IMR-90 (cell line): Measurements from ENCODE around the gene RASGEF1C. TPM values are rescaled to one million over a fixed set of nuclear protein-coding genes. Genes with fewer than 3 reads are reported as not detected.
A peak's percentile ranks its signal among the peaks of the same experiment; 100 is the strongest.

Source experiments
- ATAC-seq: fragments of 200-7000 bp; cut with Tn5 transposase; 2 replicates; pipeline ENCODE4 v1.9.1; 2020; ENCODE audit warnings: low read depth, mild to moderate bottlenecking, moderate library complexity
- BruUV-seq: library from RNA; stranded (reverse); fragments of 400-500 nt; replicated peaks from 2 replicates; lab custom pipeline; 2021; lab: Mats Ljungman, UMichigan
- CTCF ChIA-PET: fragments of 300-600 bp; formaldehyde crosslinking; extraction: SDS; loops from one replicate; lab custom pipeline; 2021; ENCODE audit warnings: antibody characterized with exemption; lab: Yijun Ruan, JAX
- POLR2A ChIA-PET: fragments of 300-600 bp; sonication (Branson Sonifier 250); formaldehyde crosslinking; loops from one replicate; lab custom pipeline; 2022; ENCODE audit warnings: antibody characterized with exemption; ENCODE audit not compliant: unreplicated experiment; lab: Charles Lee
- DNase-seq: peaks from one replicate; pipeline ENCODE4 v3.0.0; 2013
- H2AFZ ChIP-seq: replicated peaks from 2 replicates; pipeline ENCODE3; 2013; ENCODE audit warnings: low read length, mild to moderate bottlenecking; ENCODE audit not compliant: poor library complexity
- H2AK5ac ChIP-seq: 2 replicates; pipeline ENCODE4 v1.6.1; 2013; ENCODE audit warnings: low read depth, low read length, inconsistent platforms
- H2AK9ac ChIP-seq: replicated peaks from 2 replicates; pipeline ENCODE3; 2013; ENCODE audit warnings: mild to moderate bottlenecking, low read depth, low read length, moderate library complexity; ENCODE audit not compliant: poor library complexity
- H2BK120ac ChIP-seq: 2 replicates; pipeline ENCODE4 v1.6.1; 2013; ENCODE audit warnings: low read depth, low read length, inconsistent platforms
- H2BK15ac ChIP-seq: 3 replicates; pipeline ENCODE4 v1.6.1; 2013; ENCODE audit warnings: low read depth, low read length, inconsistent platforms
- H2BK20ac ChIP-seq: 2 replicates; pipeline ENCODE4 v1.6.1; 2013; ENCODE audit warnings: low read depth, mild to moderate bottlenecking, inconsistent platforms, low read length, moderate library complexity
- H2BK5ac ChIP-seq: 2 replicates; pipeline ENCODE4 v1.6.1; 2013; ENCODE audit warnings: mild to moderate bottlenecking, low read depth, low read length, inconsistent platforms; ENCODE audit not compliant: poor library complexity, severe bottlenecking
- H3K14ac ChIP-seq: replicated peaks from 2 replicates; pipeline ENCODE4 v1.6.1; 2013; ENCODE audit warnings: low read depth, low read length, inconsistent platforms
- H3K18ac ChIP-seq: 2 replicates; pipeline ENCODE4 v1.6.1; 2013; ENCODE audit warnings: low read depth, low read length, control low read depth
- H3K23ac ChIP-seq: 2 replicates; pipeline ENCODE4 v1.6.1; 2013; ENCODE audit warnings: low read depth, low read length, inconsistent platforms
- H3K27ac ChIP-seq: 2 replicates; pipeline ENCODE4 v1.5.1; 2013; ENCODE audit warnings: mild to moderate bottlenecking, control low read depth, low read length; ENCODE audit not compliant: insufficient read depth
- H3K27me3 ChIP-seq: 2 replicates; pipeline ENCODE4 v1.6.1; 2013; ENCODE audit warnings: low read length; ENCODE audit not compliant: control insufficient read depth, insufficient read depth
- H3K36me3 ChIP-seq: 2 replicates; pipeline ENCODE4 v1.6.1; 2013; ENCODE audit warnings: low read length, mixed read lengths; ENCODE audit not compliant: control insufficient read depth, insufficient read depth
- H3K4ac ChIP-seq: 2 replicates; pipeline ENCODE4 v1.6.1; 2013; ENCODE audit warnings: low read depth, low read length, inconsistent platforms
- H3K4me1 ChIP-seq: 2 replicates; pipeline ENCODE4 v1.6.1; 2013; ENCODE audit warnings: low read length, mixed read lengths; ENCODE audit not compliant: control insufficient read depth, insufficient read depth
- H3K4me2 ChIP-seq: 2 replicates; pipeline ENCODE4 v1.6.1; 2013; ENCODE audit warnings: low read depth, mild to moderate bottlenecking, control low read depth, low read length, moderate library complexity
- H3K4me3 ChIP-seq: 2 replicates; pipeline ENCODE4 v1.5.1; 2013; ENCODE audit warnings: low read depth, mild to moderate bottlenecking, control low read depth, low read length, moderate library complexity; ENCODE audit not compliant: insufficient read depth
- H3K56ac ChIP-seq: 2 replicates; pipeline ENCODE4 v1.6.1; 2013; ENCODE audit warnings: low read length, inconsistent platforms; ENCODE audit not compliant: insufficient read depth; ENCODE audit errors: extremely low read depth
- H3K79me1 ChIP-seq, 2 experiments: 2 replicates each; pipeline ENCODE4 v1.6.1; 2013; ENCODE audit warnings: low read length in 2 of 2, inconsistent platforms in 1 of 2, low read depth in 1 of 2
- H3K9ac ChIP-seq: 2 replicates; pipeline ENCODE4 v1.6.1; 2013; ENCODE audit warnings: low read depth, low read length, control low read depth
- H3K9me1 ChIP-seq: 2 replicates; pipeline ENCODE4 v1.6.1; 2013; ENCODE audit warnings: low read length, inconsistent platforms; ENCODE audit not compliant: insufficient read depth
- H3K9me3 ChIP-seq: 2 replicates; pipeline ENCODE4 v1.6.1; 2013; ENCODE audit warnings: low read length; ENCODE audit not compliant: control insufficient read depth, insufficient read depth
- H4K20me1 ChIP-seq: 2 replicates; pipeline ENCODE4 v1.6.1; 2013; ENCODE audit warnings: low read length, inconsistent platforms; ENCODE audit not compliant: insufficient read depth
- H4K5ac ChIP-seq: 2 replicates; pipeline ENCODE4 v1.6.1; 2013; ENCODE audit warnings: mild to moderate bottlenecking, low read depth, low read length, control low read depth
- H4K8ac ChIP-seq, 2 experiments: 2 replicates each; pipeline ENCODE4 v1.6.1; 2013; ENCODE audit warnings: low read depth in 2 of 2, low read length in 2 of 2, control low read depth in 1 of 2, inconsistent platforms in 1 of 2
- H4K91ac ChIP-seq: 2 replicates; pipeline ENCODE4 v1.6.1; 2013; ENCODE audit warnings: low read depth, low read length, inconsistent platforms; ENCODE audit not compliant: insufficient read depth
- CEBPB ChIP-seq: IDR thresholded peaks from 2 replicates; pipeline ENCODE4 v1.6.1; 2012; ENCODE audit warnings: low read depth, low read length, improper control_type of control experiment
- MAZ ChIP-seq: IDR thresholded peaks from 2 replicates; pipeline ENCODE4 v1.6.1; 2012; ENCODE audit warnings: low read depth, mild to moderate bottlenecking, low read length, improper control_type of control experiment, moderate library complexity, borderline replicate concordance
- MXI1 ChIP-seq: IDR thresholded peaks from 2 replicates; pipeline ENCODE4 v1.6.1; 2012; ENCODE audit warnings: low read depth, mild to moderate bottlenecking, low read length, moderate library complexity, borderline replicate concordance
- NFE2L2 ChIP-seq: fragments of 150-350 bp; IDR thresholded peaks from 2 replicates; pipeline ENCODE4 v1.6.1; 2016; ENCODE audit warnings: low read depth, mild to moderate bottlenecking, low read length
- RFX5 ChIP-seq: IDR thresholded peaks from 2 replicates; pipeline ENCODE4 v1.8.0; 2012; ENCODE audit warnings: low read depth, mild to moderate bottlenecking, low read length, moderate library complexity
- SMC3 ChIP-seq: fragments of 150-350 bp; IDR thresholded peaks from 2 replicates; pipeline ENCODE4 v1.6.1; 2016; ENCODE audit warnings: low read depth, mild to moderate bottlenecking, antibody characterized with exemption, low read length, moderate library complexity
- WGBS, 2 experiments: methylation state at CpG; one replicate each; pipeline versions ENCODE4 v1.1.5 to v1.1.7; 2013; ENCODE audit warnings: missing lambda C conversion rate in 2 of 2; ENCODE audit not compliant: insufficient read length in 1 of 2; ENCODE audit errors: extremely low coverage in 2 of 2; 5-methylcytosine and 5-hydroxymethylcytosine counted together
- dilution Hi-C: fragments of 300-500 bp; cut with HindIII; formaldehyde crosslinking; loops from one replicate; pipeline ENCODE4 v1.14.3; 2018; ENCODE audit warnings: low sequenced_read_pairs; ENCODE audit not compliant: unreplicated experiment
- in situ Hi-C: fragments of 300-500 bp; cut with MboI; formaldehyde crosslinking; loops from 3 replicates; pipeline ENCODE4 v1.14.3; 2019; ENCODE audit warnings: low sequenced_read_pairs, inconsistent platforms, mixed read lengths
- intact Hi-C: fragments of 100-400 bp; cut with micrococcal nuclease; formaldehyde crosslinking; loops from 2 replicates; pipeline ENCODE4 v1.10.0; 2022
- polyA plus RNA-seq, 3 experiments: library from polyadenylated mRNA; depleted of rRNA; stranded (reverse); fragments of >200 nt; gene quantifications; 2 replicates each; pipeline ENCODE4 v1.2.3, GENCODE V29; 2012; ENCODE audit warnings: low replicate concordance in 1 of 3
- total RNA-seq: library from RNA; depleted of rRNA; stranded (reverse); fragments of >200 nt; gene quantifications from 2 replicates; pipeline ENCODE4 v1.2.3, GENCODE V29; 2012
- TF ChIP-seq, protein P1 (sequence below): fragments of 150-350 bp; IDR thresholded peaks from 2 replicates; pipeline ENCODE4 v1.6.1; 2016; ENCODE audit warnings: low read depth, mild to moderate bottlenecking, low read length, moderate library complexity, borderline replicate concordance

Gene RASGEF1C
- total and polyA plus RNA-seq, 2 of the 4 experiments (the other 2 are of a cell fraction), result not detected

DNA sequence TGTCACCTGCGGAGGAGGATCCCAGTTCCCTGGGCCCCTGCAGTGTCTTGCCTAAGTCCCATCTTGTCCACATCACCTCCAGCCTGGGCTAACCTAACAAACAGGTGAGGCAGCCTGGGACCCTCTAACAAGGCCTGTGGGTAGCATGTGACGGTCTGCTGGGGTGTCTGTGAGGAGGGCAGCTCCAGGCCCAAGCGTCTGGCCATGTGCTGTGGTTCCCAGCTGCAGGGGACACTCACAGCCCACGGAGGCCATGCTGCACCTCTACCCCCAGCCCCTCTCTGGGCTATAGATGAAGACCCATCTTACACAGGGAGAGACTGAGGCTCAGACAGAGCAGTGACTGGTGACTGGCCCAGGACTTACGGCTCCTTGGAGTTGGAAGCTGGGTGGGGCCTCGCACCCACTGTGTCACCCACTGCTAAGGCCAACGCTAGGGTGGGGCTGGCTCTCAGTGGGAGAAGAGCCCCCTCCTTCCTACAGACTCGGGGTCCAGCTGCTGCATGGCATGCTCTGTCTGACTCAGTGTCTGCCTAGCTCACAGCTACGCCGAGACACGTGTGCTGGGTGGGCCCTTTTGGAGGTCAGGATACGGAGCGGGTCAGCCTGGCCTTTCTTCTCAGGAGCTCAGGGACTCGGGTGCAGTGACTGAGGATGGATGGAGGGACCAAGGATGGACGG is 96.7 kb downstream of the RASGEF1C start:
- Histone ChIP-seq H3K9me3 (peaks cover 2% of the 10 kb centered on the region; the same call in 1 of the 2 replicates), H2AK9ac (peak overlapping the region; percentile 55), H3K79me1 (no peaks in the 10 kb centered on the region), H3K4ac (no peak overlapping the region), H3K23ac (no peak overlapping the region), H2BK120ac (no peak overlapping the region), H3K27me3 (no peaks in the 10 kb centered on the region; the same call in 1 of the 2 replicates), H3K27ac (no peak overlapping the region), H4K8ac (no peak overlapping the region), H2BK15ac (no peak overlapping the region), H3K9me1 (no peaks in the 10 kb centered on the region), H4K20me1 (no peaks in the 10 kb centered on the region), H2BK5ac (no peak overlapping the region), H2AFZ (peak overlapping the region; percentile 23), H3K36me3 (no peaks in the 10 kb centered on the region), H3K9ac (no peak overlapping the region), H3K14ac (no peak overlapping the region), H2BK20ac (no peak overlapping the region), H4K91ac (no peak overlapping the region), H3K4me2 (no peak overlapping the region), H2AK5ac (no peak overlapping the region), H3K4me1 (no peaks in the 10 kb centered on the region), H3K56ac (no peak overlapping the region), H3K18ac (no peak overlapping the region), H4K5ac (no peak overlapping the region), H3K4me3 (no peak overlapping the region)
- WGBS, 2 experiments, result 69% methylated on average over 6 of the region's 15 CpGs; no CpG with 5 or more reads in 1 of the 2 experiments
- no TSS peak for BruUV-seq
- ATAC-seq (no peak), DNase-seq (no peak)
- intact Hi-C loops, result no loop called here
- TF ChIP-seq MXI1 (no peak), RFX5 (no peak), CEBPB (no peak), SMC3 (no peak), NFE2L2 (no peak), MAZ (no peak)
- TF ChIP-seq, protein P1, sequence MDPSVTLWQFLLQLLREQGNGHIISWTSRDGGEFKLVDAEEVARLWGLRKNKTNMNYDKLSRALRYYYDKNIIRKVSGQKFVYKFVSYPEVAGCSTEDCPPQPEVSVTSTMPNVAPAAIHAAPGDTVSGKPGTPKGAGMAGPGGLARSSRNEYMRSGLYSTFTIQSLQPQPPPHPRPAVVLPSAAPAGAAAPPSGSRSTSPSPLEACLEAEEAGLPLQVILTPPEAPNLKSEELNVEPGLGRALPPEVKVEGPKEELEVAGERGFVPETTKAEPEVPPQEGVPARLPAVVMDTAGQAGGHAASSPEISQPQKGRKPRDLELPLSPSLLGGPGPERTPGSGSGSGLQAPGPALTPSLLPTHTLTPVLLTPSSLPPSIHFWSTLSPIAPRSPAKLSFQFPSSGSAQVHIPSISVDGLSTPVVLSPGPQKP, result no peak
- dilution Hi-C loops, result no loop called here
- in situ Hi-C loops, result no loop called here
- CTCF ChIA-PET, result no interaction called here
- POLR2A ChIA-PET, result no interaction called here
